Myocyte (in vitro differentiated cells): Measurements from ENCODE around the gene KRTAP29-1. TPM values are rescaled to one million over a fixed set of nuclear protein-coding genes. Genes with fewer than 3 reads are reported as not detected.
"Not testable (repeated sequence)": the region's sequence is repeated elsewhere in the genome, so short reads cannot be mapped to it uniquely, and the experiment has no call there.

Experiments
- DNase-seq: peaks from one replicate; pipeline ENCODE4 v3.0.0-alpha.2; 2012; ENCODE audit warnings: low read depth
- total RNA-seq: library from RNA; depleted of rRNA; stranded (reverse); fragments of >200 nt; gene quantifications from 2 replicates; pipeline ENCODE4 v1.2.3, GENCODE V29; 2014

Gene KRTAP29-1
- total RNA-seq, 1 donor from 2014 or later, result not detected

DNA sequence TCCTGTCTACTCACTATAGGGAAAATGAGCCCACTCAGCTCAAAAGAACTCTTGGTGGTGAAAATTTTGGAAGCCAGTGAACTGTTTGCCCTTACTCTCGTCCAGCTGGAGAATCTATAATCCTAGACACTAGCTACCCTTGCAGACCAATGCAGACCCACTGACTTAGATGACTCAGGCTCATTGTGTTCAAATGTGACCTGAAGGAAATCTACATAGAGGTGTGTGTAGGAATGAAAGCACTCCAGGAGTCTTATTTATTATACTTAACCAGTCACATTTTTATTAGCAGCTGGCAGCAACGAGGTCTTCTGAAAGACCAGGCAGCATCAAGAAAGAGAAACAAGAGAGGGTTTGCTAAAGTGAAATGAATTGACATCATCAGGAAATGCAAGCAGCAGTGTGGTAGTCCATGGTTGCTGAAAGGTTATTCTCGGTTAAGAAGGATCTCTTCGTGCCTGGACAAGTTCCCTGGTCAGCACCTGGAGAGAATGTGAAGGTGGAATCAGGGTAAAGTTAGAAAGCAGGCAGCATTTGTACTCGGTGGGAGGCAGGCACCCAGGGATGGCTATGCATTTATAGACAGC lies 1.4 kb downstream of the KRTAP29-1 start:
- no peak for DNase-seq

DNA sequence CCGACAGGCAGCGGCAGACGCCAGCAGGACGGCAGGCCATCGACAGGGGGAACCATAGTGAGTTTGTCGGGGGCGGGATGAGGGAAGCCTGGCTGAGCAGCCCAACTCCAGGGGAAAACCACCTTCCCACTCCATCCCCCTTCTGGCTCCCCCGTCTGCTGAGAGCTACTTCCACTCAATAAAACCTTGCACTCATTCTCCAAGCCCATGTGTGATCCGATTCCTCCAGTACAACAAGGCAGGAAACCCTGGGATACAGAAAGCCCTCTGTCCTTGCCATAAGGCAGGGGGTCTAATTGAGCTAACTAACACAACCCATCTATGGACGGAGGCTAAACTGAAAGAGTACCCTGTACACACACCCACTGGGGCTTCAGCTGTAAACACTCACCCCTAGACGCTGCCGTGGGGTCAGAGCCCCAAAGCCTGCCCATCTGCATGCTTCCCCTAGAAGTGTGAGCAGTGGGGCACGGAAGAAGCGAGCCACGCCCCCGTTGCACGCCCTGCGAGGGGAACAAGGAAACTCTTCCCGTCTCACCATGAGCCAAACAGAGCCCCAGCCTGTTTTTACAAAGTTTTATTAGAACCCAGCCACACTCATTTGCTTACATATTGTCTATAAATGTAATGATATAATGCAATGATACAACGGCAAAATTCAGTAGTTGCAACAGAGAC lies 4.1 kb downstream of the KRTAP29-1 start:
- no peak for DNase-seq

DNA sequence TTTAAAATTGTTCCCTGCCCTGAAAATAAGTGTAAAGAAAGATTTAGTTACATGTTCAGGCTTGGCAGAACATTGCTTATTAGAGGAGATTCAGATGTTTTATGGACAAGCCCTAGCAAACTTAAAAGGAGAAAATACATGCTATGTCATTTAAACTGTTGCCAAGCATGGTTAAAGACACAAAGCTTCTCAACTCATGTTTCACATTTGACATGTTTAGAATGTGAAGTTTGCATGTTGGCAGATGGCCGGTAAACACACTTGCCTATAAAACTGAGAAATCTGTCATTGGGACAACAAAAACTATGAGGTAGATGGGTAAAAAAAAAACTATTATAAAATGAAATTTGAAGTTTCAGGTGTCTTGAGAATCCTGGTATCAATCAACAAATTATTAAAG lies 5.8 kb downstream of the KRTAP29-1 start:
- no peak for DNase-seq

DNA sequence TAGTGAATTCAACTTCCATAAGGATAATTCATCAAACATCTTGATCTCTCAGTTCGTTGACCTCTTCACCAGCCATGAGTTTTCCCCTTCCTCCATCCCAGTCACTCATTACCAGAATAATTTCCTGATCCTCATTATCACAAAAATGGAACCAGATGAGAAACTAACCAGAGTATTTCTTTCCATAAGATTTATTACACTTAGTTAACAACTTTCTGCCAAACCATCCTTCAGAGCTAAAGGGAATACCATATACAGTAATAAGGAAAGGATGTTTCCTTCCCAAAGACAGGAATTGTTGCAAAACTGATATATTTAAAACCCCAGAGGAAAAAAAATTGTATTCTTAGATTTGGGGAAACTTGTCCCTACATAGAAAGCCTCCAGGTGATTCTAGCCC lies 8.6 kb downstream of the KRTAP29-1 start:
- DNase-seq, result no peak

DNA sequence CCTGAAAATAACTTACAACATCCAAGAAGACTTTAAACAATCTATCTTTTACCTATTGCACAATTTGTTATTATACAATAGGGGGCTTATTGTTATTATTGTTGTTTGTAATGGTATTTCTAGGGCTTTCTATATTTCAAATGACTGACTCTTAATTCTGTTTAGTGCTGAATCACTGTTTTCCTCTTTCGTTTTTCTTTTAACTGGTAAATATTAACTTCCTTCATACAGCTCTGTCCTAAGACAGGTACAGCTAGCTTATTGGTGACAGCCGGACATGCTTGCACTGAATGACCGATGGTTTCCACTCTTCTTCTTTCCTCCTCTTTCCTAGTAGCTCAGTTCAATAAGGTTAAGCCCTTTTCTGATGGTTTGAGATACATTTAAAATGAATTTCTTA lies 15.6 kb downstream of the KRTAP29-1 start:
- DNase-seq, result no peak

DNA sequence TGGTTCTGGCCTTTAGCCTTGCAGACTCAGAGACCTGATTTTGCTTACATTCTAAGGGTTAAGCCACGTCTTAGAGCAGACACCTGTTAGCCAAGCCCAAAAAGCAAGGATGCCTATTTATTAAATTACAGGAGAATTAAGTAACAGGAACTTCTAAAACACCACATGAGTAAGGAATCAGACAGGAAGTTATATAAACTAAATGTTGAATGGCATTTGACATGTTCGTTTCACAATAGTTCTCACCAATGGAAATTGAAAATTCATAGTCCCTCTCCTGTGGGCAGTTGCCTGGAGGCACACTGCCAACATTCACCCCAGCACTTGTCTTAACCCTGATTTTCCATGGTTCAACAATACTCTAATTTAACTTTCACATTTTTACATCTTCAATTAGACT lies 18.1 kb downstream of the KRTAP29-1 start:
- DNase-seq, result no peak

DNA sequence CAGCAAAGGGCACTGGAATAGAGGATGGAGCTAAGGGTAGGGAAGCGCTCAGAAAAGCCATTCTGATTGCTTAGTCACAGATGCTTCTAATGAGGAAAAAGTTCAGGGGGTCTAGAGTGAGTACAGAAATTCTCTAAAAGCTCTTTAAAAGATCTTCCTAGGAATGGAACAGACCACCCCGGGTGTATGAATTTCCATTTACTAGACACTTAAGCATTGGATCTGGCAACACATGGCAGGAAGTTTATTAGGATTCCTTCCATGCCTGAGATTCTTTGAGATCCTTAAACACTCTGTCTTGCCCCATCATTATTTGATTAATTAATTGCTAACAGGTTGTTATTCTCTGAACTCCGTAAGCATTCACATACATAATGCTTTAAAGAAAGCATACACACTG lies 18.6 kb downstream of the KRTAP29-1 start:
- DNase-seq, result no peak

DNA sequence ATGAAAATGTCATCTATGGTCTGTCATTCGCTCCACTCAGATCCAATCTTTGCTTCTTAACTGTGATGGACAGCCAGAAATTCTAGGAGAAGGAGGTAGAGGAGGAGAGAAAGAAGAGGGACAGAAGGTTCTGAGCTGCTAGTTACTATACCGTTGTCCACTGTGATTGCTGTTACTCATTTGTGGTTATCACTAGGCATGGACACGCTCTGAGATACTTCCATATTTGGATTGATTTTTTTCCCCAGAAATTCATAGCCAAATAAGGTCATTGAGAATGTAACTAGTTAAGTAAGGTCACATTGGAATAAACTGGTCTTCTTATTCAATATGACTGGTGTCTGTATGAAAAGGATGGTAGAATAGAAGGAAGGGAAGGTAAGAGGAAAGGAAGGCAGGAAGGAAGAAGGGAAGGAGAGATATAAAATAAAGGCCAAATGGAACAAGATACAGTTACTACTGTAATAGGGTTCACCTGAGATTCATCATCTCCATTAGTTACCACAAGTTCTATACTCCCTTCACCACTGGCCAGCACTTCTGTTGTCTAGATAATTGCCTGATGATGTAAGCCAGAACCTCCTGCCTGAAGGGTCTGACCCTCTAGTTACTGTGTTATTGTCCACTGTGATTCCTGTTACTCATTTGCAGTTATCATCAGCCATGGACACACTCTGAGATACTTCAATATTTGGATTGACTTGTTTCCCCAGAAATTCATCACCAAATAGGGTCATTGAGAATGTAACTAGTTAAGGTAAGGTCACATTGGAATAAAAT lies 24.3 kb downstream of the KRTAP29-1 start:
- no peak for DNase-seq

DNA sequence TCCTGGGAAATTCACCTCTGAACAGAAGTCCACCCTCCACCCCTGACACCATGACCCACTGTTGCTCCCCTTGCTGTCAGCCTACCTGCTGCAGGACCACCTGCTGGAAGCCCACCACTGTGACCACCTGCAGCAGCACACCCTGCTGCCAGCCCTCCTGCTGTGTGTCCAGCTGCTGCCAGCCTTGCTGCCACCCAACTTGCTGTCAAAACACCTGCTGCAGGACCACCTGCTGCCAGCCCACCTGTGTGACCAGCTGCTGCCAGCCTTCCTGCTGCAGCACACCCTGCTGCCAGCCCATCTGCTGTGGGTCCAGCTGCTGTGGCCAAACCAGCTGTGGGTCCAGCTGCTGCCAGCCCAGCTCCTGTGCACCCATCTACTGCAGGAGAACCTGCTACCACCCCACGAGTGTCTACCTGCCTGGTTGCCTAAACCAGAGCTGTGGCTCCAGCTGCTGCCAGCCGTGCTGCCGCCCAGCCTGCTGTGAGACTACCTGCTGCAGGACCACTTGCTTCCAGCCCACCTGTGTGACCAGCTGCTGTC lies 26.9 kb downstream of the KRTAP29-1 start, which contains the start of gene KRTAP9-7:
Gene KRTAP9-7 (plus strand): TSS at position 51 of the 543 bp plus-strand sequence. CDS start 0 bp downstream, at position 51.
- DNase-seq, result not testable (repeated sequence)

DNA sequence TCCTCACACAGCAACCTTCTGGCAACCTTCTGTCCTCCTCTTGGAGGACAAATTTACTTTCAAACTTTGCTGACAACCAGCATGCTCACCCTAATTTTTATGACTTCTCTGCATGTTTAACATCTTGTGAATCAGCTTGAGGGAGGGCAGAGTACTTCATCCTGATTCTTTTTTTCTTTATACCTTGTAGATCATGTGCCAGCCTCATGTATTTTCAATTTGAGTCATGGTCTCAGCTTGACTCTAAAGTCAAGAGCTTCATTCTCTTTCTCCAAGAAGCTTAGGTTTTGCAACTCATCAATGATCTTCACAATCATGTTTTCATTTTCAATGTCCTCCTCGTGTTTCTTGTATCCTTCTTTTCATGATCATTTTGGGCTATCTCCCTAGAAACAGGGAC lies 30.8 kb downstream of the KRTAP29-1 start:
- DNase-seq, result no peak

DNA sequence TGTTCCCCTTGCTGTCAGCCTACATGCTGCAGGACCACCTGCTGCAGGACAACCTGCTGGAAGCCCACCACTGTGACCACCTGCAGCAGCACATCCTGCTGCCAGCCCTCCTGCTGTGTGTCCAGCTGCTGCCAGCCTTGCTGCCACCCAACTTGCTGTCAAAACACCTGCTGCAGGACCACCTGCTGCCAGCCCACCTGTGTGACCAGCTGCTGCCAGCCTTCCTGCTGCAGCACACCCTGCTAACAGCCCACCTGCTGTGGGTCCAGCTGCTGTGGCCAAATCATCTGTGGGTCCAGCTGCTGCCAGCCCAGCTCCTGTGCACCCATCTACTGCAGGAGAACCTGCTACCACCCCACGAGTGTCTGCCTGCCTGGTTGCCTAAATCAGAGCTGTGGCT lies 31.3 kb downstream of the KRTAP29-1 start:
- DNase-seq, result not testable (repeated sequence)

DNA sequence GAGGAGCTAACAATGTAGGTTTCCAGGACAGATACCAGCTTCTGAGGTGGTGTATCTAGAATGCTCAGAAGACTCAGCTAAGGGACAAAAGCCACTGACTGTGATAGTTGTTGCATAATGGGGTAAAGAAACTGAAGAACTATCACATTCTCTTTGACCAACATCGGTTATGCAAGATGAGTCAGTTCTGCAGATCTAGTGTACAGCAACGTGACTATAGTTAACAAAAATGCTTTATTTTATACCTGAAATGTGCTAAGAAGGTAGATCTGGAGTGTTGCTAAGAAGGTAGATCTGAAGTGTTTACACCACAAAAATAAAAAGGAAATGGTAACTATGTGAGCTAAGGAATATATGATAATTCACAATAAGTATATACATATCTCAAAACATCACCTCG lies 34.9 kb downstream of the KRTAP29-1 start:
- DNase-seq, result no peak

DNA sequence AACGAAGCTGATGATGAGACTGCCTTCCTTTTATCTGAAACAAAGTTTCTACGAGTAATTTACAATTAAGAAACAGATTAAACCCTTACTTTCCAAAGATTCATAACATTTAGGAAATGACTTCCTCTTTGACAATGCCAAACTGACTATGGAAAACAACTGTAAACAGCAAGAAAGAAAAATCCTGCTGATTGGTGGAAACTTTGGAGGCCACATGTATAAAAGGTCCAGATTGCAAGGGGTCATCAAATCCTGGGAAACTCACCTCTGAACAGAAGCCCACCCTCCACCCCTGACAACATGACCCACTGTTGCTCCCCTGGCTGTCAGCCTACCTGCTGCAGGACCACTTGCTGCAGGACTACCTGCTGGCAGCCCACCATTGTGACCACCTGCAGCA lies 37.6 kb downstream of the KRTAP29-1 start, which contains the start of gene KRTAP9-6:
Gene KRTAP9-6 (plus strand): TSS at position 301 of the 400 bp plus-strand sequence. CDS start 0 bp downstream, at position 301.
- no peak for DNase-seq

DNA sequence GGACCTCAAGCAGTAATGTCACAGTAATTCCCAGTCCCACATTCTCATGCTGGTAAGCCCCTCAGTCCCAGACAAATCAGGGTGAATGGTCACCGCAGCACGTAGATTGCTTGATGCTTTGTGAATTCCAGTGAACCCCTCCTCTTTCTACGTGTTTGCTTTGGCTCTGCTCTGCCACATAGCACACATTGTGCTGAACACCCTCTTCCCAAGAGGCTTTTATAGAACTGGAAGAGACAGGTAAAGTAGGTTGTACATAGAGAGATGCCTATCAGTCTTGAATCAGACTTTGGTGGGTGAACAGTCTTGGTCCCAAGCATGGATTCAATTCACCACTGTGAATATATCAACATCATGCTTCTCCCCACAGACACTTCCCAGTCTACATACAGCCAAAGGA lies 38.1 kb downstream of the KRTAP29-1 start:
- DNase-seq, result no peak

DNA sequence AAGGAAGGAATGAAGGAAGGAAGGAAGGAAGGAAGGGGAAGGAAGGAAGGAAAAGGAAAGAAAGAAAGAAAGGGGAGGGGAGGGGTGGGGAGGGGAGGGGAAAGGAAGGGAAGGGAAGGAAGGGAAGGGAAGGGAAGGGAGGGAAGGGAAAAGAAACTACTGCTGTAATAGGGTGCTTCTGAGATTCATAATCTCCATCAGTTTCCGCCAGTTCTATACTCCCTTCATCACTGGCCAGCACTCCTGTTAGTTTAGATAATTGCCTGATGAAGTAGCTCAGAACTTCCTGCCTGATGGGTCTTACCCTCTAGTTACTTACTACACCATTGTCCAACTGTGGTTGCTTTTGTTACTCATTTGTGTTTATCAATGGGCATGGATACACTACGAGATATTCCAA lies 39.4 kb downstream of the KRTAP29-1 start:
- DNase-seq, result no peak

DNA sequence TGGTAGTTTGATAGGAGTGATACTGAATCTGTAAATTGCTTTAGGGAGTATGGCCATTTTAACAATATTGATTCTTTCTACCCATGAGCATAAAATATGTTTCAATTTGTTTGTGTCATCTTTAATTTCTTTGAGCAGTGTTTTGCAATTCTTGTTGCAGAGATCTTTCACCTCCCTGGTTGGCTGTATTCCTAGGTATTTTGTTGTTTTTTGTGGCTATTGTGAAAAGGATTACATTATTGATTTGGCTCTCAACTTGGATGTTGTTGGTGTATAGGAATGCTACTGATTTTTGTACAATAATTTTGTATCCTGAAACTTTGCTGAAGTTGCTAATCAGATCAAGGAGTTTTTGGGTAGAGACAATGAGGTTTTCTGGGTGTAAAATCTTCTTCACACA lies 44.2 kb downstream of the KRTAP29-1 start:
- no peak for DNase-seq

DNA sequence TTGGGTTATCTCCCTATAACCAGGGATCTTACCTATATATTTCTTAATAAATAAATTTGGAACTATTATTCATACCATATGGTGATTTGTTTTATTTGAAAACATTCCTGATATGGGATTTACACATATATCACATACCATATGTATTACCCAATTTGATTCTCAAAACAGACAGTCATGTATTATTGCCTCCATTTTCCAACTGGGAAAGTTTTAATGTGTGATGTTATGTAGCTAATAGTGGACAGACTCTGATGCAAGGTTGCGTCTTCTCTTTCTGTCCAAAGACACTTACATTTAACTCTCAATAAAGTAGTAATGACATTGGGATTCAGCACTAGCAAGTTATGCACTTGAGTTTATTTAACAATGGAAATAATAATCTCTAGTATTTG lies 46.4 kb downstream of the KRTAP29-1 start:
- no peak for DNase-seq

DNA sequence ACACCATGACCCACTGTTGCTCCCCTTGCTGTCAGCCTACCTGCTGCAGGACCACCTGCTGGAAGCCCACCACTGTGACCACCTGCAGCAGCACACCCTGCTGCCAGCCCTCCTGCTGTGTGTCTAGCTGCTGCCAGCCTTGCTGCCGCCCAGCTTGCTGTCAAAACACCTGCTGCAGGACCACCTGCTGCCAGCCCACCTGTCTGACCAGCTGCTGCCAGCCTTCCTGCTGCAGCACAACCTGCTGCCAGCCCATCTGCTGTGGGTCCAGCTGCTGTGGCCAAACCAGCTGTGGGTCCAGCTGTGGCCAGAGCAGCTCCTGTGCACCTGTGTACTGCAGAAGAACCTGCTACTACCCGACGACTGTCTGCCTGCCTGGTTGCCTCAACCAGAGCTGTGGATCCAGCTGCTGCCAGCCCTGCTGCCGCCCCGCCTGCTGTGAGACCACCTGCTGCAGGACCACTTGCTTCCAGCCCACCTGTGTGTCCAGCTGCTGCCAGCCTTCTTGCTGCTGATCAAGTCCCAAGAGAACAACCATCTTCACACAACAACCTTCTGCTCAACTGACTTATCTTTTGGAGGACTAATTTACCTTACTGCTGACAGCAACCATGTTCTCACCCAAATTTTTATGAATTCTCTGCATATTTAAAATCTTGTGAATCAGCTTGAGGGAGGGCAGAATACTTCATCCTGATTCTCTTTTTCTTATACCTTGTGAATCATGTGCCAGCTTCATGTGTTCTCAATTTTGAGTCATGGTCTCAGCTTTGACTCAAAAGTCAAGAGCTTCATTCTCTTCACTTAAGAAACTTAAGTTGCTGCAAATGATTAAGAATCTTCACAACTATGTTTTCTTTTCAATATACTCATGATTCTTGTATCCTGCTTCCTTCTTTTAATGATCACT lies 47.0 kb downstream of the KRTAP29-1 start, which contains the start of gene KRTAP9-9:
Gene KRTAP9-9 (plus strand): TSS at position 4 of the 910 bp plus-strand sequence.
- DNase-seq, result not testable (repeated sequence)

DNA sequence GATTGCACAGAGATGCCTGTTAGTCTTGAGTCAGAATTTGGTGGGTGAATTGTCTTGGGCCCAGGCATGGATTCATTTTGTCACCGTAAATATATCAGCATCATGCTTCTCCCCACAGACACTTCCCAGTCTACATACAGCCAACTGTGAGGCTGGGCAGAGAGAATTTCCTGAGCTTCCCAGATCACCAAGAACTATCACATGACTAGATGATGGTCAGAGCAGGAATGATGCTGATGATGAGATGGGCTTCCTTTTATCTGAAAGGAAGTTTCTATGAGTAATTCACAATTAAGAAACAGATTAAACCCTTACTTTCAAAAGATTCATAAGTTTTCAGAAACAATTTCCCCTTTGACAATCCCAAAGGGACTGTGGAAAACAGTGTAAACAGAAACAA lies 47.8 kb downstream of the KRTAP29-1 start:
- no peak for DNase-seq
